GM12865 (cell line): Measurements from ENCODE around the gene MRGPRE.

Source experiments
- DNase-seq: peaks from one replicate; pipeline ENCODE4 v3.0.0; 2010; ENCODE audit warnings: low read depth
- H3K4me3 ChIP-seq: 2 replicates; pipeline ENCODE4 v1.5.1; 2011; ENCODE audit warnings: mild to moderate bottlenecking, low read depth, low read length, control low read depth
- CTCF ChIP-seq: IDR thresholded peaks from 2 replicates; pipeline ENCODE4 v1.5.1; 2011; ENCODE audit warnings: low read length, control low read depth, low read depth, inconsistent platforms; ENCODE audit not compliant: insufficient read depth; ENCODE audit errors: missing control alignments

The MRGPRE gene

GRCh38 chr11:3219281-3219892 lies 12.8 kb downstream of the MRGPRE start:
- H3K4me3 ChIP-seq = no peak overlapping the region
- DNase-seq = no peak
- TF ChIP-seq CTCF = no peak

- H3K4me3 ChIP-seq = no peak within 1 kb of the TSS
- TF ChIP-seq CTCF = no peak
- DNase-seq = no peak
Measured at GRCh38 chr11:3218483-3219280, 13.5 kb downstream of the MRGPRE start, which contains the start of gene MRGPRG. MRGPRG (minus strand) TSS chr11:3218813; CDS start chr11:3218813, 0 bp downstream.

GRCh38 chr11:3217818-3218482 lies 14.3 kb downstream of the MRGPRE start:
- DNase-seq = no peak
- TF ChIP-seq CTCF = no peak
- H3K4me3 ChIP-seq = no peak overlapping the region

- TF ChIP-seq CTCF = no peak
- DNase-seq = no peak
Measured at GRCh38 chr11:3216027-3216525, 16.1 kb downstream of the MRGPRE start.

GRCh38 chr11:3215346-3216026 lies 16.7 kb downstream of the MRGPRE start:
- H3K4me3 ChIP-seq = no peak overlapping the region
- no peak for DNase-seq
- TF ChIP-seq CTCF = no peak

More at GRCh38 chr11:3216027-3216525, 16.1 kb downstream of the MRGPRE start:
- no peak overlapping the region for H3K4me3 ChIP-seq

GRCh38 chr11:3214420-3214699 lies 17.9 kb downstream of the MRGPRE start:
- DNase-seq = no peak
- no peak for TF ChIP-seq CTCF

More at GRCh38 chr11:3214420-3214699, 17.9 kb downstream of the MRGPRE start:
- H3K4me3 ChIP-seq = no peak overlapping the region
